A549 (cell line): ENCODE measurements around the gene SLC16A13. TPM values are rescaled to one million over a fixed set of nuclear protein-coding genes. Genes with fewer than 3 reads are reported as not detected.
"Not testable (repeated sequence)": the region's sequence is repeated elsewhere in the genome, so short reads cannot be mapped to it uniquely, and the experiment has no call there.

ENCODE experiments used
- ATAC-seq, 2 experiments: fragments of 200-7000 bp in 1 of 2; fragments of >200 bp in 1 of 2; cut with Nextera tagmentation in 1 of 2; cut with Tn5 transposase in 1 of 2; 3 replicates each; pipeline versions ENCODE4 v1.8.0 to v1.9.1; 2018 to 2020; ENCODE audit warnings: mild to moderate bottlenecking in 1 of 2, moderate library complexity in 1 of 2
- CTCF ChIA-PET: fragments of 300-600 bp; sonication (Branson Sonifier 250); formaldehyde crosslinking; extraction: SDS; loops from one replicate; lab custom pipeline; 2021; ENCODE audit warnings: antibody characterized with exemption, inconsistent platforms; lab: Yijun Ruan, JAX
- POLR2A ChIA-PET: fragments of 350-600 bp; formaldehyde crosslinking; extraction: SDS; loops from one replicate; lab custom pipeline; 2021; ENCODE audit warnings: antibody characterized with exemption, inconsistent platforms; lab: Yijun Ruan, JAX
- DNase-seq, 2 experiments: peaks; one replicate each; pipeline versions ENCODE4 v3.0.0 to v3.0.0-alpha.2; 2011 to 2016; ENCODE audit warnings: low read depth in 1 of 2, low spot score in 1 of 2
- FAIRE-seq: peaks from 2 replicates; lab custom pipeline; 2011; peaks lifted over from hg19 to GRCh38; lab: Jason Lieb, UNC
- H3K27ac ChIP-seq, 2 experiments: fragments of >200 bp; sonication (Bioruptor Twin); formaldehyde crosslinking; 3 replicates each; pipeline ENCODE4 v1.5.1; 2016 to 2017
- H3K4me1 ChIP-seq: fragments of >200 bp; sonication (Bioruptor Twin); formaldehyde crosslinking; 3 replicates; pipeline ENCODE4 v1.6.1; 2016
- H3K4me2 ChIP-seq: fragments of >200 bp; sonication (Bioruptor Twin); formaldehyde crosslinking; 3 replicates; pipeline ENCODE4 v1.6.1; 2016
- H3K4me3 ChIP-seq: fragments of >200 bp; sonication (Bioruptor Twin); formaldehyde crosslinking; 3 replicates; pipeline ENCODE4 v1.5.1; 2016
- H3K9me3 ChIP-seq: fragments of >200 bp; sonication (Bioruptor Twin); formaldehyde crosslinking; 3 replicates; pipeline ENCODE4 v1.6.1; 2016
- E2F6 ChIP-seq: IDR thresholded peaks from 2 replicates; pipeline ENCODE4 v1.6.1; 2012; ENCODE audit warnings: low read depth, borderline replicate concordance
- EHF ChIP-seq: fragments of 250-450 bp; sonication (Bioruptor Pico); IDR thresholded peaks from 2 replicates; pipeline ENCODE4 v1.5.0; 2020; ENCODE audit warnings: mild to moderate bottlenecking
- ESRRA ChIP-seq: fragments of 150-350 bp; IDR thresholded peaks from 2 replicates; pipeline ENCODE4 v1.6.1; 2014; ENCODE audit warnings: mild to moderate bottlenecking, low read length, borderline replicate concordance
- FOXS1 ChIP-seq: fragments of 250-450 bp; sonication (Bioruptor Pico); IDR thresholded peaks from 2 replicates; pipeline ENCODE4 v1.5.0; 2020; ENCODE audit warnings: mild to moderate bottlenecking, moderate library complexity
- HDAC2 ChIP-seq: fragments of 200-600 bp; sonication (generic); IDR thresholded peaks from 2 replicates; pipeline ENCODE4 v1.6.1; 2016
- HOXB13 ChIP-seq: fragments of 250-450 bp; sonication (Bioruptor Pico); IDR thresholded peaks from 2 replicates; pipeline ENCODE4 v1.5.0; 2020; ENCODE audit warnings: low read depth, mild to moderate bottlenecking, moderate library complexity
- HOXB5 ChIP-seq: fragments of 250-450 bp; sonication (Bioruptor Pico); IDR thresholded peaks from 2 replicates; pipeline ENCODE4 v1.5.0; 2020; ENCODE audit warnings: mild to moderate bottlenecking, moderate library complexity
- KDM1A ChIP-seq: fragments of 200-600 bp; sonication (generic); IDR thresholded peaks from 2 replicates; pipeline ENCODE4 v1.6.1; 2016; ENCODE audit warnings: low read depth, mild to moderate bottlenecking
- MAFK ChIP-seq: fragments of 450-650 bp; IDR thresholded peaks from 2 replicates; pipeline ENCODE4 v1.6.1; 2014; ENCODE audit not compliant: partially characterized antibody
- PHF8 ChIP-seq: fragments of 200-600 bp; sonication (generic); IDR thresholded peaks from 2 replicates; pipeline ENCODE4 v1.6.1; 2016; ENCODE audit warnings: low read depth, mild to moderate bottlenecking, antibody characterized with exemption, moderate library complexity, borderline replicate concordance
- POLR2A ChIP-seq: IDR thresholded peaks from 2 replicates; pipeline ENCODE4 v1.6.1; 2012; ENCODE audit warnings: mild to moderate bottlenecking, low read length
- RCOR1 ChIP-seq: fragments of 150-350 bp; IDR thresholded peaks from 2 replicates; pipeline ENCODE4 v1.6.1; 2014; ENCODE audit warnings: antibody characterized with exemption, low read length, low read depth
- REST ChIP-seq: fragments of 200-600 bp; sonication (generic); IDR thresholded peaks from 2 replicates; pipeline ENCODE4 v1.6.1; 2016; ENCODE audit warnings: antibody characterized with exemption, mild to moderate bottlenecking, moderate library complexity
- RNF2 ChIP-seq: fragments of 200-600 bp; sonication (generic); IDR thresholded peaks from 2 replicates; pipeline ENCODE4 v1.6.1; 2016; ENCODE audit warnings: low read depth, mild to moderate bottlenecking, antibody characterized with exemption, moderate library complexity, borderline replicate concordance
- SREBF2 ChIP-seq: fragments of 450-650 bp; IDR thresholded peaks from 2 replicates; pipeline ENCODE4 v1.6.1; 2014; ENCODE audit warnings: mild to moderate bottlenecking, moderate library complexity
- TFCP2L1 ChIP-seq: fragments of 250-450 bp; sonication (Bioruptor Pico); IDR thresholded peaks from 2 replicates; pipeline ENCODE4 v1.5.0; 2021; ENCODE audit warnings: mild to moderate bottlenecking
- ZC3H11A ChIP-seq: fragments of 450-650 bp; IDR thresholded peaks from 2 replicates; pipeline ENCODE4 v1.6.1; 2014; ENCODE audit warnings: antibody characterized with exemption, mild to moderate bottlenecking
- WGBS: methylation state at CpG from one replicate; pipeline ENCODE4 v1.1.6; 2017; ENCODE audit errors: missing lambda C conversion rate; 5-methylcytosine and 5-hydroxymethylcytosine counted together
- polyA plus RNA-seq, 4 experiments: library from polyadenylated mRNA; depleted of rRNA in 3 of 4; stranded (reverse); fragments of >200 nt; fragmentation: RNase III in 1 of 4; extraction: RNeasy Plus Mini Kit Qiagen cat#74134 plus additional on column Dnase treatment in 1 of 4; gene quantifications; 2 replicates in 3 of 4; 3 replicates in 1 of 4; pipeline ENCODE4 v1.2.3, GENCODE V29; 2011 to 2017
- TF ChIP-seq, protein P1 (sequence below): fragments of 450-650 bp; IDR thresholded peaks from 2 replicates; pipeline ENCODE4 v1.6.1; 2014; ENCODE audit warnings: antibody characterized with exemption

The SLC16A13 gene
- polyA plus RNA-seq, 2 of the 4 experiments (the other 2 are of a cell fraction): 8.0 to 10.9 TPM

DNA sequence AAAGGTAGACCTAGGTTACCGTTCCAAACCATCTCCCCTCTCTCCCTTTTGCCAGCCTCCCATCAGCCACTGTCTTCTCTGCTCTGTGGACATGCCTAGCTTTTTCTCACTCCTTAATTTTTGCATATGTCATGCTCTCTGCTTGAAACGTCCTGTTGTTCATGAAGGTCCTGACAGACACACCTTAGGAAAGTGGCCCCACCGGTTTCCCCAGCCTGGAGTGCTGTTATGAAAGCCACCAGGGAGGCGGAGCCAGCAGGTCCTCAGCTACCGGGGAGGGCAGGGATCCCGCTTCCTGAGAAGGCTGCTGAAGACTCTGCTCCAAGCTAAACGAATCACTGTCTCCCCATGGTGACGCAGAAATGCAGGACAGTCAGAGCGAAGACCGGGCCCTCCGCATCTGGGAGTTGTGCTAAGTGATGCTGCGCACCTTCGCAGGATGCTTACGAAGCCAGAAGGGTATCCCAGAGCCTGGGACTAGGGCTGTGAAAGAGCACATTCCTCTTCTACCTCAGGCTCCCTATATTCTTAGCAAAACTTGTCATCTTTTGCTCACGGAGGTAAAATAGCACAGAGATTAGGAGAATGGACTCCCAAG, 10.4 kb downstream of the SLC16A13 start (continued):
- TF ChIP-seq, protein P1, sequence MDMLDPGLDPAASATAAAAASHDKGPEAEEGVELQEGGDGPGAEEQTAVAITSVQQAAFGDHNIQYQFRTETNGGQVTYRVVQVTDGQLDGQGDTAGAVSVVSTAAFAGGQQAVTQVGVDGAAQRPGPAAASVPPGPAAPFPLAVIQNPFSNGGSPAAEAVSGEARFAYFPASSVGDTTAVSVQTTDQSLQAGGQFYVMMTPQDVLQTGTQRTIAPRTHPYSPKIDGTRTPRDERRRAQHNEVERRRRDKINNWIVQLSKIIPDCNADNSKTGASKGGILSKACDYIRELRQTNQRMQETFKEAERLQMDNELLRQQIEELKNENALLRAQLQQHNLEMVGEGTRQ: no peak

- POLR2A ChIA-PET: interaction anchor here (1.1 to 1.5 kb wide), 3 partner anchors 63 to 131 kb away, joined by 3 to 7 read pairs (median 5); no protein-coding TSS in a partner anchor
- CTCF ChIA-PET: interaction anchor here (0.6 to 34.0 kb wide), 46 partner anchors 8 to 514 kb away, joined by 3 to 1477 read pairs (median 8); partner anchors contain the start of genes ASGR1, ASGR2, CLEC10A and DVL2
- H3K9me3 ChIP-seq, FAIRE-seq, H3K27ac ChIP-seq, DNase-seq, H3K4me2 ChIP-seq, H3K4me3 ChIP-seq, ATAC-seq: not testable (repeated sequence)
- WGBS: 74% methylated on average over 26 of the region's 26 CpGs
- peaks cover 19% of the 10 kb centered on the region for H3K4me1 ChIP-seq
- TF ChIP-seq, protein P1: peak; percentile 50; the same call in 1 of the 2 replicates
These were observed 11.0 kb downstream of the SLC16A13 start for GRCh38 chr17:7046725-7047397.

- WGBS: 76% methylated on average over 6 of the region's 6 CpGs
- CTCF ChIA-PET: interaction anchor here (0.9 to 34.0 kb wide), 8 partner anchors 10 to 297 kb away, joined by 3 to 1477 read pairs (median 25); partner anchors contain the start of genes ASGR1 and ASGR2
These were observed 11.8 kb downstream of the SLC16A13 start for GRCh38 chr17:7047566-7047965.

More at GRCh38 chr17:7047566-7047965, 11.8 kb downstream of the SLC16A13 start:
- DNase-seq (no peak), FAIRE-seq (no peak), ATAC-seq (no peak)
- Histone ChIP-seq H3K4me1 (peaks cover 19% of the 10 kb centered on the region), H3K4me2 (no peak overlapping the region), H3K4me3 (no peak overlapping the region), H3K27ac (no peak overlapping the region), H3K9me3 (no peaks in the 10 kb centered on the region)
- no peak for TF ChIP-seq EHF (CRISPR knock-in tag)
- TF ChIP-seq PHF8: no peak
- no peak for TF ChIP-seq RNF2
- no peak for TF ChIP-seq POLR2A
- TF ChIP-seq ZC3H11A: no peak
- no peak for TF ChIP-seq RCOR1
- TF ChIP-seq SREBF2: no peak
- no peak for TF ChIP-seq HOXB13 (CRISPR knock-in tag)
- no peak for TF ChIP-seq HOXB5
- no peak for TF ChIP-seq HDAC2
- TF ChIP-seq TFCP2L1 (CRISPR knock-in tag): no peak
- TF ChIP-seq MAFK: no peak
- TF ChIP-seq REST: no peak
- no peak for TF ChIP-seq ESRRA
- no peak for TF ChIP-seq FOXS1 (CRISPR knock-in tag)
- TF ChIP-seq KDM1A: no peak
- TF ChIP-seq E2F6: no peak
- POLR2A ChIA-PET: interaction anchor here (0.6 to 0.7 kb wide), 2 partner anchors 10 to 436 kb away, joined by 3 read pairs; no protein-coding TSS in a partner anchor
